ENCODE results near the gene PRDM8. TPM values are rescaled to one million over a fixed set of nuclear protein-coding genes. Genes with fewer than 3 reads are reported as not detected.

Gene PRDM8
- total RNA-seq, 2 donors from 2014 or later = 0.82 to 1.6 TPM

DNA sequence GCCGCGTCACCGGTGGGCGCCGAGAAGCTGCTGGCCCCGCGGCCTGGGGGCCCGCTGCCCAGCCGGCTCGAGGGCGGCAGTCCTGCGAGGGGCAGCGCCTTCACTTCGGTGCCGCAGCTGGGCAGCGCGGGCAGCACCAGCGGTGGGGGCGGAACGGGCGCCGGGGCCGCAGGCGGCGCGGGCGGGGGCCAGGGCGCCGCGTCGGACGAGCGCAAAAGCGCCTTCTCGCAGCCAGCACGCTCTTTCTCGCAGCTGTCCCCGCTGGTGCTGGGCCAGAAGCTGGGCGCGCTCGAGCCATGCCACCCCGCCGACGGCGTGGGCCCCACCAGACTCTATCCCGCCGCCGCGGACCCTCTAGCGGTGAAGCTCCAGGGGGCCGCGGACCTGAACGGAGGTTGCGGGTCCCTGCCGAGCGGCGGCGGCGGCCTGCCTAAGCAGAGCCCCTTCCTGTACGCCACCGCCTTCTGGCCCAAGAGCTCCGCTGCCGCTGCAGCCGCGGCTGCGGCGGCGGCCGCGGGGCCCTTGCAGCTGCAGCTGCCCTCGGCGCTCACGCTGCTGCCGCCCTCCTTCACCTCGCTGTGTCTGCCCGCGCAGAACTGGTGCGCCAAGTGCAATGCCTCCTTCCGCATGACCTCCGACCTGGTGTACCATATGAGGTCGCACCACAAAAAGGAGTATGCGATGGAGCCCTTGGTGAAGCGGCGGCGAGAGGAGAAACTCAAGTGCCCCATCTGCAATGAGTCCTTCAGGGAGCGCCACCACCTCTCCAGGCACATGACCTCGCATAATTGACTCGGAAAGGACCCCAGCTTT is 5.6 kb downstream of the PRDM8 start:
- no peak for DNase-seq

DNA sequence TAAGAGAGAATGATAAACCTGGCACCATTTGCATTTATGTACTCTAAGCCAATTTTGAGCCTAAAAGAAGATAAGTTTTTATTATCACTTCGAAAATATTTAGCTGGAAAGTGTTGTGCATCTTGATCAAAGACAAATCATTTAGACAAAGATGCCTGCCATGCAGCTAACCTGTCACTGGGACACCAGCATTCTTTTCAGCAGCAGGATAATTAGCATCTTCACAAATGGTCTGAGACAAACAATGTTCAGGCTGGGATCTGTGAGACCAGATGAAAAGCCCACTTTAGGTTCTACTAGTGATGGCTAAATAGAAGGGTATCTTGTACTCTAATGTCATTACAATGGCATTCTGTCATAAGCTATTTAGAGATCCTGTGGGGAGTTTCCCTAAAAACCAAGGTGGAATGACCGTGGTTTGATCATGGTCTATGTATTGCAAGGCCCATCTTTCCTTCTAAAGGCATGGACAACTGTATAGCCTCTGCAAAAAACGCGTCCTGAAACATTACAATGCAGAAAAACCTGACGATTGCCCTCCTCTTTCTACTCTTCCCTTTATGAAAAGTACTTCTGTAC is 7.2 kb downstream of the PRDM8 start:
- H3K27me3 ChIP-seq = peaks cover 4% of the 10 kb centered on the region

More for the DNA sequence above, 5.6 kb downstream of the PRDM8 start:
- intact Hi-C loops (cut with DNase I) = no loop called here
- peak overlapping the region; percentile 58 for H3K4me3 ChIP-seq
- peaks cover 18% of the 10 kb centered on the region for H3K27me3 ChIP-seq
- no peaks in the 10 kb centered on the region for H3K9me3 ChIP-seq
- TF ChIP-seq, protein P1, sequence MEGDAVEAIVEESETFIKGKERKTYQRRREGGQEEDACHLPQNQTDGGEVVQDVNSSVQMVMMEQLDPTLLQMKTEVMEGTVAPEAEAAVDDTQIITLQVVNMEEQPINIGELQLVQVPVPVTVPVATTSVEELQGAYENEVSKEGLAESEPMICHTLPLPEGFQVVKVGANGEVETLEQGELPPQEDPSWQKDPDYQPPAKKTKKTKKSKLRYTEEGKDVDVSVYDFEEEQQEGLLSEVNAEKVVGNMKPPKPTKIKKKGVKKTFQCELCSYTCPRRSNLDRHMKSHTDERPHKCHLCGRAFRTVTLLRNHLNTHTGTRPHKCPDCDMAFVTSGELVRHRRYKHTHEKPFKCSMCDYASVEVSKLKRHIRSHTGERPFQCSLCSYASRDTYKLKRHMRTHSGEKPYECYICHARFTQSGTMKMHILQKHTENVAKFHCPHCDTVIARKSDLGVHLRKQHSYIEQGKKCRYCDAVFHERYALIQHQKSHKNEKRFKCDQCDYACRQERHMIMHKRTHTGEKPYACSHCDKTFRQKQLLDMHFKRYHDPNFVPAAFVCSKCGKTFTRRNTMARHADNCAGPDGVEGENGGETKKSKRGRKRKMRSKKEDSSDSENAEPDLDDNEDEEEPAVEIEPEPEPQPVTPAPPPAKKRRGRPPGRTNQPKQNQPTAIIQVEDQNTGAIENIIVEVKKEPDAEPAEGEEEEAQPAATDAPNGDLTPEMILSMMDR (IDR thresholded peaks at IDR 0.05) = no peak
- peak overlapping the region in 1 of 2 donors; percentile 78 for H3K9ac ChIP-seq (ENCODE audit: low read depth in 2 of 2, low read length in 2 of 2)
- peak overlapping the region; percentile 73 for H3K27ac ChIP-seq
- H3K36me3 ChIP-seq = no peaks in the 10 kb centered on the region
- H3K4me1 ChIP-seq = no peaks in the 10 kb centered on the region

DNA sequence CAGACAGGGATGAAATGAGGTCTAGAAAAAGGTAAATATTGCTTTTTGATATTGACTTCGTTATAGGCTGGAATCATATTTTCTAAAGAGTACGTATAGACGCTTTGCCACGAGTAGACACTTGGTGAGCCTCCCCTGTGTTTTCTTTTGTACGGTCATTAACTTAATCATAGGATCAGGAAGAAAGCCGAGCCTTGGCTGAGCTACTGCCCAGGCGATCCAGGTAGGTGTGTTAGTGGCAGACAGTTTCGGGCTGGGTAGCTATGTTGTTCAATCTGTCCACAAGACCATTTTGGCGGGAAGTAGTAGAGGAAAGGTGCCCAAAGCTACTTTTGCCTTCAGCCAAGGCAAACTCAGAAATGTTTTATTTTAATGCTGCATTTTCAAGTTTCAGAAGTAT is 8.8 kb downstream of the PRDM8 start:
- Histone ChIP-seq H3K36me3 (no peaks in the 10 kb centered on the region), H3K27me3 (peaks cover 4% of the 10 kb centered on the region), H3K4me3 (no peak overlapping the region), H3K4me1 (no peaks in the 10 kb centered on the region), H3K9me3 (no peaks in the 10 kb centered on the region), H3K27ac (no peak overlapping the region), H3K9ac (ENCODE audit: low read depth in 2 of 2, low read length in 2 of 2) (no peak overlapping the region)
- TF ChIP-seq, protein P1 (IDR thresholded peaks at IDR 0.05) = no peak
- no peak for DNase-seq
- intact Hi-C loops (cut with DNase I) = no loop called here

More for the DNA sequence above, 7.2 kb downstream of the PRDM8 start:
- Histone ChIP-seq H3K27ac (no peak overlapping the region), H3K4me3 (no peak overlapping the region), H3K4me1 (no peaks in the 10 kb centered on the region), H3K36me3 (no peaks in the 10 kb centered on the region), H3K9me3 (no peaks in the 10 kb centered on the region), H3K9ac (ENCODE audit: low read depth in 2 of 2, low read length in 2 of 2) (no peak overlapping the region)
- TF ChIP-seq, protein P1 (IDR thresholded peaks at IDR 0.05) = no peak
- no peak for DNase-seq
- intact Hi-C loops (cut with DNase I) = no loop called here

DNA sequence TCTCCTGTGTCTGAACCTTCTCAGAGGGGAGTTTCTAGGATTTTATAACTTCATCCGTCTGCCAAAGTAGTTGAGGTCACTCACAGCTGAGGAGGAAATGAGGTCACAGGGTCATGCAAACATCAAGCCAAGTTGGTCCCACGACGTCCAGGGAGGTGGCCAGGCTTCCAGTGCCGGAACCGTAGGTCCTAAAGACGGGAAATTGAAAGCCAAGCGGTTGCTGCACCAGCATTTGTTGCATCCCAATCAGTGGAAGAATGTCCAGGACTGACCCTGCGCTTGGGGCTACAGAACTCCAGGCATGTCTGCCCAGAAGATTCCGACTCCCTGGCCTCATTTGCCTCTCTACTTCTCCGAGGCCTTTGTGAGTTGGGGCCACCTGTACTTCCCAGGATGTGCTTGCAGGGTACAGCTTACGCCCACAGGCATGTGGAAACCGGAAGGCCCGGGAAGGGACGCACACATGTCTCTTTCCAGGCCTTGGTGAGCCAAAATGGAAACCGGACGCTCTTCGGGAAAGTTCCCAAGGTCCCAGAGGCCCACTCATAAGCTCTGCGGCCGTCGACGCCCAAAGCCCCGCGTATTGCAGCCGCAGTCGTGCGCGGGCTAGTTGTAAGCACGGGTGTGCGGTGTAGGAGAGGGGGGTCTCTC is 9.3 kb downstream of the PRDM8 start:
- no peak overlapping the region for H3K9ac ChIP-seq (ENCODE audit: low read depth in 2 of 2, low read length in 2 of 2)
- peaks cover 4% of the 10 kb centered on the region for H3K27me3 ChIP-seq
- no peaks in the 10 kb centered on the region for H3K4me1 ChIP-seq
- no peak overlapping the region for H3K27ac ChIP-seq
- TF ChIP-seq, protein P1 (IDR thresholded peaks at IDR 0.05) = no peak
- no peak overlapping the region for H3K4me3 ChIP-seq
- intact Hi-C loops (cut with DNase I) = no loop called here
- no peaks in the 10 kb centered on the region for H3K36me3 ChIP-seq
- no peak for DNase-seq
- H3K9me3 ChIP-seq = no peaks in the 10 kb centered on the region

DNA sequence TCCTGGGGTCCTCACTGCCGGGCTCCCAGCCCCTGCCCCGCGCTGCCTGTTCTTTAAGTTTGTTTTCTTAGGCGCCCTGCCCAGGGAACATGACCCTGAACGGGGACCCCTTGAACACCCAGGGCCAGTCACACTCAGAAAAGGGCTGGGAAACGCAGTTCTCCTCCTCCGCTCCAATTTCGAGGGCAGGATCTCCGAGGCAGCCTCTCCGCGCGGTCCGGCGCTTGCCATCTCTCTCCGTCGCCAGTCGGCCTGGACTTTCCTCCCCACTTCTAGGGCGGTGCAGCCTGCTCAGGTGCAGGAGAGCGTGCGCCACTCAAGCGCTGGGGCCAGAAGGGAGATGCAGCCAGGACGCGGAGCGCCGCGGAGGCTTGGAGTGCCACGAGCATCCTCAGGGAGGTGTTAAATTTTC is 9.9 kb downstream of the PRDM8 start:
- no peak overlapping the region for H3K27ac ChIP-seq
- peaks cover 4% of the 10 kb centered on the region for H3K27me3 ChIP-seq
- H3K4me1 ChIP-seq = no peaks in the 10 kb centered on the region
- H3K36me3 ChIP-seq = no peaks in the 10 kb centered on the region
- no peaks in the 10 kb centered on the region for H3K9me3 ChIP-seq
- DNase-seq = no peak
- TF ChIP-seq, protein P1 (IDR thresholded peaks at IDR 0.05) = no peak
- no peak overlapping the region for H3K9ac ChIP-seq (ENCODE audit: low read depth in 2 of 2, low read length in 2 of 2)
- no peak overlapping the region for H3K4me3 ChIP-seq
- intact Hi-C loops (cut with DNase I) = no loop called here
